ENCODE results near the gene TUFT1.

GRCh38 chr1:151502859-151503780 is 37.0 kb upstream of the TUFT1 start:
- TF ChIP-seq, protein P1, sequence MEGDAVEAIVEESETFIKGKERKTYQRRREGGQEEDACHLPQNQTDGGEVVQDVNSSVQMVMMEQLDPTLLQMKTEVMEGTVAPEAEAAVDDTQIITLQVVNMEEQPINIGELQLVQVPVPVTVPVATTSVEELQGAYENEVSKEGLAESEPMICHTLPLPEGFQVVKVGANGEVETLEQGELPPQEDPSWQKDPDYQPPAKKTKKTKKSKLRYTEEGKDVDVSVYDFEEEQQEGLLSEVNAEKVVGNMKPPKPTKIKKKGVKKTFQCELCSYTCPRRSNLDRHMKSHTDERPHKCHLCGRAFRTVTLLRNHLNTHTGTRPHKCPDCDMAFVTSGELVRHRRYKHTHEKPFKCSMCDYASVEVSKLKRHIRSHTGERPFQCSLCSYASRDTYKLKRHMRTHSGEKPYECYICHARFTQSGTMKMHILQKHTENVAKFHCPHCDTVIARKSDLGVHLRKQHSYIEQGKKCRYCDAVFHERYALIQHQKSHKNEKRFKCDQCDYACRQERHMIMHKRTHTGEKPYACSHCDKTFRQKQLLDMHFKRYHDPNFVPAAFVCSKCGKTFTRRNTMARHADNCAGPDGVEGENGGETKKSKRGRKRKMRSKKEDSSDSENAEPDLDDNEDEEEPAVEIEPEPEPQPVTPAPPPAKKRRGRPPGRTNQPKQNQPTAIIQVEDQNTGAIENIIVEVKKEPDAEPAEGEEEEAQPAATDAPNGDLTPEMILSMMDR (conservative IDR thresholded peaks at IDR 0.05; ENCODE audit: low read depth, low read length) = no peak
- TF ChIP-seq EZH2 (IDR thresholded peaks at IDR 0.05; ENCODE audit: borderline replicate concordance, low read depth, low read length, poor library complexity, severe bottlenecking) = no peak

Measured in A673 (cell line).